ENCODE measurements around the gene HSD17B12.
"Not testable (repeated sequence)": the region's sequence is repeated elsewhere in the genome, so short reads cannot be mapped to it uniquely, and the experiment has no call there.

HSD17B12 gene

DNA sequence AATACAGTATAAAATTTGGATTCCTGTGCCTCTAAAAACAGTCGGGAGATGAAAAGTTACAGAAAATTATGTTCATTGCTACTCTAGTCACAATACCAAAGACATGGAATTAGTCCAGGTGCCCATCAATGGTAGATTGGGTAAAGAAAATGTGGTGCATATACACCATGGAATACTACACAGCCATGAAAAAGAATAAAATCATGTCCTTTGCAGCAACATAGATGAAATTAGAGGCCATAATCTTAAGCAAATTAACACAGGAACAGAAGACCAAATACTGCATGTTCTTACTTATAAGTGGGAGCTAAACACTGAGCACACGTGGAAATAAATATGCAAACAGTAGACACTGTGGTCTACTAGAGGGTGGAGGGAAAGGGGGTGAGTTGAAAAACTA, 67.6 kb downstream of the HSD17B12 start:
- DNase-seq = no peak

DNA sequence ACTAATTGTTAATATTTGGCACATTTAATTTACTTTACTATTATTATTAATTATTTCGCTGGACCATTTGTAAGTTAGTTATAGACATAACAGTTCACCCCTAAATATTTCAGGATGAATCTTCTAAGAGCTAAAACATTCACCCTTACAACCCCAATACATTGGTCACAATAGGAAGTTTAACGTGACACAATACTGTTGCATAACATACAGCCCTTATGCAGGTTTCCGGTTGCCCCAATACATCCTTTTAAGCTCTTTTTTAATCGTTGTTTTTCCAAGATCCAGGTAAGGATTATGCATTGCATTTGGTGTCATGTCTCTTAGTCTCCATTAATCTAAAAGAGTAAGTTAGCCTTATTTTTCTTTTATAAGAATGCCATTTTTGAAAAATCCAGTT, 71.2 kb downstream of the HSD17B12 start:
- DNase-seq = no peak

DNA sequence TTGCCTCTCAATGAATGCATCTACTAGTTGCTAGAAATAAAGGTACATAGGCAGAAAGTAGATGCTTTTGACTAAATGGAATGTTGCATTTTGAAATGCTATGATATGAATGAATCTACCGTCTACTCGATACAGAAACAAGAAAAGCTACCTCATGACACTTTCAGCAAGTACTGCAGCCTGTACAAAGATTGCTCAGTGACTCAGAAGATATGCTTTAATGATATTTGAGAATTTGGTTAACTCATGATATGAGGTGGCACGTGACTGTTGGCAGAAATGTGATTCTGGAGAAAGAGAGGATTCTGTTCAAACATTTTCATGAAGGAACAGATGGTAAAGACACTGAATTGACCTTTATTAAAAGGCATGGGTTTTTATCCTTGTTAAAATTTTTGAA, 76.0 kb downstream of the HSD17B12 start:
- DNase-seq = no peak

DNA sequence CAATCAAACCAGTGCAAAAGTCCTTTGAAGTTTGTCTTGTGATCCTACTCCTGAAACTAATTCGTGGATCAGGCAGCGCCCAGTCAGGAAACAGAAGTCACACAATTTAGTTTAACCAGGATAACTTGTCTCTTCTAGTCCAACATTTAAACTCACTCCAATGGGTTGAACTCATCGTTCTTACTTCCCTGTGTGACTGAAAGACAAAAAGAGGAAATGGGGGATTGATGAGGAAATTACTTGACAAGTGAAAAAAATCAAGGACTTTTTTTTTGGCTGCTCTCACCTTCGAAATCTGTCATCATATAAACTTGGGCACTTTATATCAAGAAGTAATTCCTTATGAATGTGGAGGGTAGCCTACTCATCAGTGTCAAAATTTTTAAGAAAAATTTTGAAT, 78.4 kb downstream of the HSD17B12 start:
- DNase-seq = no peak

DNA sequence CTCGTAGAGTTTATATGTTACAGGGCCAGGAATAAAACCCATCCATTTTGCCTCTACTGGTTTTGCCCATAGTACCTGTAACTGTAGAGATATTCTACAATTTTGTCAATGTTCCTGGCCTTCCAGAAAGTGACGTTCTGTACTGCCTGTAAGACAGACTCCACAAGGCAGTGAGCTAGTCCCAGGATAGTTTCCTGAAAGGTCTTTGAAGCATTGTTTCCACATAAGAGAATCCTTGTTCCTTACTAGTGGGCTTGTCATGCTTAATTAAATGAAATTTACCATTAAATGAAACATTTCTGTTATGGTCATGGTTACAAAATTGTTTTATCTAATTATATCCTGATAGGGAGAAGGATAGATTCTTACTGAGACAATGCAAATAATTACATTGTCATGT, 80.4 kb downstream of the HSD17B12 start:
- no peak for DNase-seq

DNA sequence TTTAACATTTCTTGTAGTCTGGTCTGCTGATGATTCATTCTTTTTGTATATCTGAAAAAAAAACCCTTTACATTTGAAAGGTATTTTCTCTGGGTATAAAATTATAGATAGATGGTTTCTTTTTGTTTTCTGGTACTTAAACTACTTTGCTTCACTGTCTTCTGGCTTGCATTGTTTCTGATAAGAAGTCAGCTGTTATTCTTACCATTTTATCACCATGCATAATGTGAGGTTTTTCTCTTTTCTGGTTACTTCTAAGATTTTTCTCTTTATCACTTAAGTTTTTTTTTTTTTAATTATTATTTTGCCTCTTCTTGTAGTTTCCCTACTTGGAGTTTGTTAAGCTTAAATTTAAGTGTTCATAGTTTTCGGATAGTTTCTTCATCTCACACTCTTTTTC, 84.7 kb downstream of the HSD17B12 start:
- DNase-seq = no peak

DNA sequence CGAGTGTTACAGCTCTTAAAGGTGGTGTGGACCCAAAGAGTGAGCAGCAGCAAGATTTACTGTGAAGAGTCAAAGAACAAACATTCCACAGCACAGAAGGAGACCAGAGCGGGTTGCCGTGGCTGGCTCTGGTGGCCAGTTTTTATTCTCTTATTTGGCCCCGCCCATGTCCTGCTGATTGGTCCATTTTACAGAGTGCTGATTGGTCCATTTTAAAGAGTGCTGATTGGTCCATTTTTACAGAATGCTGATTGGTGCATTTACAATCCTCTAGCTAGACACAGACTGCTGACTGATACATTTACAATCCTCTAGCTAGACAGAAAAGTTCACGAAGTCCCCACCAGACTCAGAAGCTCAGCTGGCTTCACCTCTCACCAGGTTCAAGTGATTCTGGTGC, 88.1 kb downstream of the HSD17B12 start:
- not testable (repeated sequence) for DNase-seq

DNA sequence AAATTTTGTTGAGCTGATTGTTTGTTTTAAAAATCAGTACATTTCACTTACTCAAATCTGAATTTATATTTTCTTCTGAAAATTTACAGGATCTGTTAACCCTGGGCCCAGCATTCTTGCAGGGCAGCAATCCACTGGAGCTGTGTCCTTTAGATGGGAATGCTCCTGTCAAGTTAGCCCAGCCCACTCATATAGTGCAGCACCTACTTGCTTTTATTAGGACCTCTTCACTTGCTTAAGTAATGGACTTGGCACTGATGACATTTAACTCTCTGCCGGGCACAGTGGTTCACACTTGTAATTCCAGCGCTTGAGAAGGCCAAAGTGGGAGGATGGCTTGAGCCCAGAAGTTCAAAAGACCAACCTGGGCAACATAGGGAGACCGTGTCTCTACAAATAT, 89.6 kb downstream of the HSD17B12 start:
- DNase-seq = no peak

DNA sequence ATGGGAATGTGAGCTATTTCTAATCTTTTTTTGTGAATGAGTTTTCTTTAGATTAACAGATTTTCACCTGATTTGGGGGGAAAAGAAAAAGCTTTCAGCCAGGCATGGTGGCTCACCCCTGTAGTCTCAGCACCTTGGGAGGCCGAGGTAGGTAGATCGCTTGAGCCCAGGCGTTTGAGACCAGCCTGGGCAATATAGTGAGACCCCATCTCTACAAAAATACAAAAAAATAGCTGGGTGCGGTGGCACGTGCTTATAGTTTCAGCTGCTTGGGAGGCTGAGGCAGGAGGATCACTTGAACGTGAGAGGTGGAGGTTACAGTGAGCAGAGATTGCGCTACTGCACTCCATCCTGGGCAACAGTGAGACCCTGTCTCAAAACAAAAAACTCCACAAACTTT, 92.2 kb downstream of the HSD17B12 start:
- DNase-seq = no peak

DNA sequence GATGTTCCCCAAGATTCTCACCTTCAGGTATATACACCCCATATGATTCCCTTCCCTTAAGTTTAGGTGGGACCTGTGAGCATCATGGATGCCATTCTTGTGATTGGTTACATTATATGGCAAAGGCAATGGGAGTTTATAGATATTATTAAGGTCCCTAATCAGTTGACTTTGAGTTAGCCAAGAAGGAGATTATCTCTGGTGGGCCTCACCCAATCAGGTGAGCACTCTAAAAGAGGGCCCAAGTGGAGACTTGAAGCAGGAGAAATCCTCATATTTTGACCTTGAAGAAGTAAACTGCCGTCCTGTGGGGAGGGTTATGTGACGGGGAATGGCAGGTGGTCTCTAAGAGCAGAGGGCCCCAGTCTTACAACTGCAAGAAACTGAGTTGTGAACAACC, 94.2 kb downstream of the HSD17B12 start:
- no peak for DNase-seq

DNA sequence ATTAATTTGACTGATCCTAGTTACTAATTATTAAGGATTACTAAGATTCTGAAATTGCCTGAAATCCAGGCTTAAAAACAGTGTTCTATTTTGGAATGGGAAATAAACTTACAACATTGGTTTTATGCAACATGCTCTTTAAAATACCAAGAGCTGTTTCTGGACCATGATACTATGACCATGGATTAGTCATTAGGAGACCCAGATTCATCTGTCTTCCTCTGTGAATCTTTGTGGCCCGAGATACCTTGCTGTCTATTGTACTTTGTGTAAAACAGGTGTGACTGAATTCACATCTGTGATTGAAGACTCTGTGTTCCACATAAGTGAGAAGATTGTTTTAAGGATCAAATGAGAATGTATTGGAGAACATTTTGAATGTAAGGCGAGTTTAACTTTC, 98.8 kb downstream of the HSD17B12 start:
- no peak for DNase-seq

DNA sequence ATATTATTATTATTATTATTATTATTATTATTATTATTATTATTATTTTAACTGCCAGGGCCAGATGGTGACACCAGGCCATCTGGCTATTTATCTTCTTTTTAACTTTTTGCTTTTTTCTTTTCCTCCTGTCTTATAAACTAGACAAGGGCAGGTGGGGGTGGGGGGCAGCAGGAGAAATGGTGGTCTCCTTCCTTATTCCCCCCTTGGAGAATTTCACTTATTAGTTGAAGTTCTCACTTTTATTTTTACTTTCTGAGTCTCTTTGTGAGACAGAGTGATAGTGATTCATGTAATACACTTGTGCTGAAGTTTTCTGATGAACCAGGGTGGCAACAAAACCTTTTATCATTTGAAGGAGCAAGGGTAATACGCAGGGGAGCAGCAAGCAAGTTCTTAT, 103.8 kb downstream of the HSD17B12 start:
- no peak for DNase-seq

DNA sequence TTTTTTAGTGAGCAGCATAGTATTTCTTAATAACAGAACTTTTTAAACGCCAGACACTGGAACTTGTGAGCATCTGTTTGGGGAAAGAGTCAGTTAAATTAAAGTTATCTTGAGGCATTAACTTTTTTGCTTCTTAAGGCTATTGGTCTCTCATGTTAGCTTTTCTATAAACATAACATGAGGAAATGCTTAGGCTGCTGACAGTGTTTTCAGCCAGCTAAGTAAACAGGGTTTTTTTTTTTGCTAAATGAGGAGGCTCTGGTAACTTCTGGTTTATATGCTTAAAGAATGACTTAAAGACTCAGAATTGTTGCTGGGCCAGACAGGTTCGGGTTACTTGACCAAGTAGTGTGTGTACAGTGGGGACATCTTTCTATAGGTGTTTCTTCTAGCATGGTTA, 104.3 kb downstream of the HSD17B12 start:
- DNase-seq = no peak

DNA sequence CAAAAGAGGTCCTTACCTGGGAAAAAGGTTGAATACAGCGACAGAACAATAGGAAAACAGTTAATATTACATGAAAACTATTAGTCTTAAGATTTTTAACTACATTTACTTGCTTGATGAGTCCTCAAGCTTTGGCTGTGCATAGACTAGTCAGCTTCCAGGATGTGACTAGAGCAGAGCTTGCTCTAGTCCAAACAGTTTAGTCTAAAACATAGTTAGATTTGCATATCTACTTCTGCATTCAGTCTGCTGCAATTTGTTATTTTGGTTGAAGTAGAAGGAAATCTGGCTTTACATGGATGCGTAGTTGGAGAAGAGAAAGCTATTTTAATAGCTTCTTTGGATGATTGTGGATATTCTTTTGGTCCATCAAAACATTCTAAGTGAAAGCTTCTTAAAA, 104.8 kb downstream of the HSD17B12 start:
- DNase-seq = no peak

DNA sequence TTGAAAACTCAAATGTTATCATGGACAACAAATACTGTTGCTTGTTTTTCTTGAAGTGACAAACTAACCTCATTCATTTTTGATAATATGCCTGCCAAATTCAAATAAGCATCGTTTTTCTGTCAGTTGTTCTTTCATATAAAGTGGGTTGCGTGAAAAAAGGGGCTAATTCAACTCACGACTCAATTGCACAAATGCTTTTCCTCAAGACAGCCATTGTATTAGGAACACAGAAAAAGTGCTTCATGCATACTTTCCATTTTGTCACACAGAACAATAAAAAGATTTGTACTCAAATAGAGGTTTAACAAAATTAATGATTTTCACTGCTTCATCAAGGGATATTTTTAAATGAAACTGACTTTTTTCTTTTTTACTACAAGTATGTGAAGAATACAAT, 105.5 kb downstream of the HSD17B12 start:
- no peak for DNase-seq

DNA sequence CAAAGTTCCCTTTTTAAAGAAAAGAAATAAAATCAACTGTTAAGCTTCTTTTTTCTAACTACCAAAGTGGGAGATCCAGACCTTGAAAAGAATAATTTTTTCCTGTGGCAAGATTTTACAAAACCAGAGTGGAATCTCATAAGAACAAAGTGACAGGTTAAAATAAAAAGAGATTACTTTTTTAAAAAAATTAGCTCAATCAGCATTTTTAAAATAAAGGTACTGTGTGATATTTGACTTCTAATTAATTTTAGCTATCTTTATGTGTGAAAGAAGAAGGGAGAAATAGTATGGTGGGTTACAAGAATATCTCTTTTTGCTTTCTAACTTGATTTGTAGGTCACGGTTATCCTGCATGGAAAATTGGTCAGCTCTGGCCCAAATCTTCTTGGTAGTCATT, 107.3 kb downstream of the HSD17B12 start:
- no peak for DNase-seq

DNA sequence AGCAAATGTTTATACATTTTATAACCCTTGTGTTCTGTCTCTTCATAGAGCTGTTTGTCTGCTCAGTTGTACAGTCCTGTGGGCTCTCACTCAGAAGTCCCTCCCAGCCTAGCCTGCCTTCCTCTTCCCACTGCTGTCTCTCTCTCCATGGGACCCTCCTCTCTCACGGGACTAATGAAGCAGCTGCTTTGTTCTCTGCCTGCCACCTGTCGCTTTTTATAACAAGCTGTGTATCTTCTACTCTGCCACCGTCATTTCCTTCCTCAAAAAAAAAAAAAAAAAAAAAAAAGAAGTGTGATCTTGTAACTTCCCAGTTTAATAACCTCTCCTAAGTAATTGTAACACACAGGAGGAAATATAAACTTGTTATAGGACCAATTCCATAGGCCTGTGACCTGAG, 107.9 kb downstream of the HSD17B12 start:
- no peak for DNase-seq

DNA sequence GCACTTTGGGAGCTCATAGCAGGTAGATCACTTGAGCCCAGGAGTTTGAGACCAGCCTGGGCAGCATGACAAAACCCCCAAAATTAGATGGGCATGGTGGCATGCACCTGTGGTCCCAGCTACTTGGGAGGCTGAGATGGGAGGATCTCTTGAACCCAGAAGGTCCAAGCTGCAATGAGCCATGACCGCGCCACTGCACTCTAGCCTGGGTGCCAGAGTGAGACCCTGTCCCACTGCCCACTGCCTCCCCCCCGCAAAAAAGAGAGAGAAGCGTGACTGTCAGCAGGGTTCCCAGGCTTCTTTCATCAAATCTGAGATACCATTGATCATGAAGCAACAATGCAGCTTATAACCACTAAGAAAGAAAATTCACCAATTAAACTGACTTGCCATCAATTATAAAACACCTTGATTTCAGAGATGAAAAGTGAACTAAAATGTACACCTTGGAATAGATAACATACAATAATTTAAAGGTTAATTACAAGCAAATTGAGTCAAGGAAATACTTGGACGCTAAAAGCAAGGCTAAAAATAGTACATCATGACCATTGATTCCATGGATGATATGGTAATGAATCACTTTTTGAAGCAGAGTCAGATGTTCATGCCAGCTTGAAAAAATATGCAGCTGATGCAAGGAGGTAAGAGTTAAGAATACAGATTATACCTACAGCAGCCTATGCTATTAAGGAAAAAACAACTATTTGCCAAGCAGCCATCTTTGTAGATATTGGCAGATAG, 109.3 kb downstream of the HSD17B12 start:
- no peak for DNase-seq

DNA sequence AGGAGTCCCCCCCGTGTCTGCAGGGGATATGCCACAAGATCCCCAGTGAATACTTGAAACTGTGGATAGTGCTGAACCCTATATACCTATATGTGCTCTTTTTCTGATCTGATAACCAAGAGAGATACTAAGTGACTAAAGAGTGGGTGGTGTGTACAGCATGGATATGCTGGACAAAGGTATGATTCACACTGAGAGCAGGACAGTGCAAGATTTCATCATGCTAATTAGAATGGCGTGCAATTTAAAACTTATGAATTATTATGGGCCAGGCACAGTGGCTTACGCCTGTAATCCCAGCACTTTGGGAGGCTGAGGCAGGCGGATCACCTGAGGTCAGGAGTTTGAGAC, 109.9 kb downstream of the HSD17B12 start:
- no peak for DNase-seq

DNA sequence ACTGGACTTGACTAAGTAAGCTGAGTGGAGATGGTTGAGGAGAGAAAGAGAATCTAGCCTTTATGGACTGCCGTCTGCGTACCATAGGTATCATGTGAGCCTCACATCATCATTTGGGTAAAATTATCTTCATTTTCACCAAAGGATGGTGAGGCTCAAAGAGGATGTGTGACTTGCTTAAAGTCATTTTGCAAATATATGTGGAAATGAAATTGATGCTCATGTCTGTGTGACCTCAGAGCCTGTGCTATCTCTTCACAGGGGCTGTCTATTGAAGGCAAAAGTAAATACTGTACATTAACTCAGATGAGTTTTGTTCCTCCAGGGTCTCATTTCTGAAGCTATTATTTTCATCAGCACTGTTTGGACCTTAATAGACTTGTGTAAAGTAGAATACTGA, 116.8 kb downstream of the HSD17B12 start:
- no peak for DNase-seq

DNA sequence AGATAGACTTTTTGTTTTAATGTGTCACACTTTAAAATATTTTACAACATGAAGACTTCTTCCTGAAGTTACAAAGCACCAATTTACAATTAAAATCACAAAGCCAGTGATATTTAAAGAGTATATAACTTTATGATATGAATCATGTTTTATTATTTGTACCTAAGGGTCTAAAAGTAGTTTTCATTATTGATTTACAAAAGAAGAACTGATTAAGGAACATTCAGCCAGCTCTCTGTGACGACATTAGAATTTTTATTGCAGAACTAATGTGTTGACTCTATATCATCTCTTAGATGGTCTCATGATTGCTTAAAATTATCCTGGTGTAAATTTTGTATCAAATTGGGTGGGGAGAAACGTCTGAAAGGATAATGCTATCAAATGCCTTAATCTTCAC, 117.3 kb downstream of the HSD17B12 start:
- DNase-seq = no peak

DNA sequence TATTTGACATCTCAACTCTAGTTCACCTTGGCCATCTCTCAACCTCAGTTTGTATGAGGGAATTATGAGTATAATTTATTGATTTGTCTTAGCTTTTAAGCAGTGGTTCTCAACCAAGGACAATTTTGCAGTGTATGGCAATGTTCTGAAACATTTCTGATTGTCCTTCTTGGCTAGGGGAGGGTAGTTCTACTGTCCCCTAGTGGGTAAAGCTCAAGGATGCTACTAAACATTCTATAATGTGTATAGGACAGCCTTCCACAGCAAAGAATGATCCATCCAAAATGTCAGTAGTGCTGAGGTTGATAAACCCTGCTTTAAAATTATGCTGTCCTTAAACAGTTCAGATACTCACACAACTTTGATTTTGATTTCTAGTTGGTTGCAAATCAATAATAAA, 122.0 kb downstream of the HSD17B12 start:
- no peak for DNase-seq

DNA sequence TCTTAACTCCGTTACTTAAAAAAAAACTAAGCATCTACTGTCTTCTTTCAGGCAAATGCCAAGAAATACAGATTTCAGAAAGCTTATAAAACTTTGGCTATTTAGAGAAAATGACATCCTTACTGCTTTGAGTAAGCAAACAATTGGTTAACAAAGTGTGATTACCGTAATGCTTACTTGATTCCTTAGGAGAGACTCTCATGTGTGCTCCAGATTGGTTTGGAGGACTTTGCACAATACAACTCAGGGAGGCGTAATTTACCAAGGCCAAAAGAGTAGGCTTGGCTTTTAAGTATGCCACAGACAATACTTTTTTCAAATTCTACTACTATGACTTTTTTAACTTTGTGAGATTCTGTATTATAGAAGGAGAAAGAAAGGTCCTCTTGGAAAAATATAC, 123.2 kb downstream of the HSD17B12 start:
- no peak for DNase-seq

DNA sequence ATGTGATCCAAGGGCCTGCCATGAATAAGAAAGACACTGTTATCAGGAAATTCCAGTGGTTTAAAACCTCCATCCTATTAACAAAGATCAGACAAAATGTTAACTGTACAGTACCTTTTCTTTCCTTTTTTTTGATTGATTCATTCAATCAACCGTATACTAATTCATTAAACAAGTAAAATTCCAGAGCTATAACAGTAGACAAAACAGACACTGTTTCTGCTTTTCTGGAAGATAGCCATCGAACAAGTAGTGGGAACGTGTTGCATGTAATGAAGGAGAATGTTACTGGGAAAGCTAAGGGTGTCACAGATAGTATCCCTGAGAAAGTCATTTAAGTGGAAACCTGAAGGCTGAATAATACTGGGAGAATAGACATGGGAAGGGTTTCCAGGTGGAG, 126.4 kb downstream of the HSD17B12 start:
- DNase-seq = no peak

DNA sequence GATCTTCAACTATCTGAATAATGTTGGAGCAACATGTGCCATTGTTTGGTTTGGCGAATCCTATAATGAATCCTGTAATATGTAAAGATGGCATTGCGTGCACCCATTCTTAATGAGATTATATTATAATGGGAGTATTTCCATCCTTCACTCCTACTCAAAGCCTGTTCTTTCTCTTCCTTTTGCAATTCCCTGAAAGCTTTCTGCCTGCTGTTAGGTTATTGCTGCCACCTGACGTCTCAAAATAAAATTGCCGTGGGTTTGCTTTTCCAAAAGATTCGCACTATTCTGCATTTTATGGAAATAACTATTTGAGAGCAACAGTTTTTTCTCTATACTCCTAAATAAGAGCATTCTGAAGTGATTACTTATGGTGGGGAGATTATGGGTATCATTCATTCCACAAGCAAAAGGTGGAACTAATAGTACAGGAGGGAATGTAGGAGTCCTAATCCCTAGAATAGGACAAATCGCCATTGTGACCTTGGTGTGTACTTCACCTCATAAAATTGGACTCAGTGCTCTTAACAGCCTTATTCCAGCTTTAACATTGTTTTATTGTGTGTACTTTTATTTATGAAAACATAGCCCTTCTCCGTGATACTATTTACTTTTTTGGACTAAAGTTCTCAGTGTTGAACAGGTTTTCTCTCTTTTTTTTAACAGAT, 130.5 kb downstream of the HSD17B12 start:
- no peak for DNase-seq
